GM12875 (cell line): ENCODE measurements around the gene RPP25.

ENCODE experiments used
- H3K4me3 ChIP-seq: one replicate; pipeline ENCODE4 v1.5.1; 2011; ENCODE audit warnings: low read depth, low read length, control low read depth
- TF ChIP-seq, protein P1 (sequence below): IDR thresholded peaks from 2 replicates; pipeline ENCODE4 v1.5.1; 2011; ENCODE audit warnings: low read depth, mild to moderate bottlenecking, control low read depth, inconsistent platforms, low read length, moderate library complexity, borderline replicate concordance; ENCODE audit not compliant: insufficient read depth

Gene RPP25

DNA sequence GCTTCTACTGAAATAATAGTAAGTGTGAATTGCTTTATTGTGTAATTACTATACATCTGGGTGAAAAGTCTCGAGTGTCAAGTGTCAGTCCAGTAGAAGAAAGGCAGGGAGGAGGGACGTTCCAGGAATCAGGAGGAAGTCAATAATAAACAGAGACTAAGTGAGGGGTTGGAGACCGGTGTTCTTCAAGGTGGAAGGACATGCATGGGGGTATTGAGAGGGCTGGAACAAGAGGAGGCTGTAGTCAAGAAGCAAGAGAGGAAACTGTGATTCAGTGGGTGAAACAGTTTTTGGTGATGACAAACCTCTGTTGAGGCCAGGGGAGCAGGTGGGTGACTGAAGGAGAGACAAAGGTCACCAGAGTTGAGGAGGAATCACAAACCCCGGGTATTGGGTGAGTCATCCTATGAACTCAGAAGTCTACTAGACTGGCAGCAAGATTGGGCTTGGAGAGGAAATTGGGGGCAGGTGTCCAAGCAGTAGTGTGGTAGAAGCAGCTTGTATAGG, 27.2 kb upstream of the RPP25 start:
- H3K4me3 ChIP-seq, result no peak overlapping the region
- TF ChIP-seq, protein P1, sequence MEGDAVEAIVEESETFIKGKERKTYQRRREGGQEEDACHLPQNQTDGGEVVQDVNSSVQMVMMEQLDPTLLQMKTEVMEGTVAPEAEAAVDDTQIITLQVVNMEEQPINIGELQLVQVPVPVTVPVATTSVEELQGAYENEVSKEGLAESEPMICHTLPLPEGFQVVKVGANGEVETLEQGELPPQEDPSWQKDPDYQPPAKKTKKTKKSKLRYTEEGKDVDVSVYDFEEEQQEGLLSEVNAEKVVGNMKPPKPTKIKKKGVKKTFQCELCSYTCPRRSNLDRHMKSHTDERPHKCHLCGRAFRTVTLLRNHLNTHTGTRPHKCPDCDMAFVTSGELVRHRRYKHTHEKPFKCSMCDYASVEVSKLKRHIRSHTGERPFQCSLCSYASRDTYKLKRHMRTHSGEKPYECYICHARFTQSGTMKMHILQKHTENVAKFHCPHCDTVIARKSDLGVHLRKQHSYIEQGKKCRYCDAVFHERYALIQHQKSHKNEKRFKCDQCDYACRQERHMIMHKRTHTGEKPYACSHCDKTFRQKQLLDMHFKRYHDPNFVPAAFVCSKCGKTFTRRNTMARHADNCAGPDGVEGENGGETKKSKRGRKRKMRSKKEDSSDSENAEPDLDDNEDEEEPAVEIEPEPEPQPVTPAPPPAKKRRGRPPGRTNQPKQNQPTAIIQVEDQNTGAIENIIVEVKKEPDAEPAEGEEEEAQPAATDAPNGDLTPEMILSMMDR, result no peak

DNA sequence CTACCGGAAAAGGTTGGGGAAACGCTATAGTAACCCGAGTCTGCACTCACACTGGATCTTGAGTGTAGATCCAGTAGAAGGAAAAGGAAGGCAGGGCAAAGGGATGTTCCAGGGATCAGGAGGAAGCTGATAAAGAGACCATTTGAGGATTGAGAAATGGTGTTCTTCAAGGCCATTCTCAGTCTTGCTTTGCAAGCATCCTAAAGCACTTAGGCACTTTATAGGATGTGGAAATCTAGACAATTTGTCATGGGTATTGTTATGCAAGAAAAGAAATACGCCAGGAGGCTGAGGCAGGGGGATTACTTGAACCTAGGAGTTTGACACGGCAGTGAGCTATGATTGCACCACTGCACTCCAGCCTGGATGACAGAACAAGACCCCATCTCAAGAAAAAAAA, 25.6 kb upstream of the RPP25 start:
- TF ChIP-seq, protein P1, result no peak
- H3K4me3 ChIP-seq, result no peak overlapping the region

- TF ChIP-seq, protein P1, result no peak
- no peak overlapping the region for H3K4me3 ChIP-seq
Observed at GRCh38 chr15:74978503-74978902, 21.9 kb upstream of the RPP25 start.

DNA sequence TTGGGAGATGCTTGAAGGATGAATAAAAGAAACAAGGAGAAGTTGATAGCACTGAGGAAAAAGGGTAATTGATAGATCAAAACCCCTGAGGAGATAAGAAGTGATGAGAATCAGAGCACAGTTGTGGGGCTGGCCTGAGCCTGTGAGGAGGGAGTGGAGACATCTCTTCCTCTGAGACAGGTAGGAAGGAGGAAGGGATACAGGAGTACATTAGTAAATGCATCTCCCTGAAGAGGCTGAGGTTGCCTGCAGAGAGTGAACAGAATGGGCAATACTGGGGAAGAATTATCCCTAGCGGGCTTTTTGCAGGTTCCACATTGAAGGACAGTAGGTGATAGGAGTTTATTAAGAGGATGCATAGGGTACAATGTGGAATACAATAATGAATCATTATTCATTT, 21.5 kb upstream of the RPP25 start:
- no peak overlapping the region for H3K4me3 ChIP-seq
- TF ChIP-seq, protein P1, result no peak

- TF ChIP-seq, protein P1, result no peak
- no peak overlapping the region for H3K4me3 ChIP-seq
Observed at GRCh38 chr15:74977599-74977998, 21.0 kb upstream of the RPP25 start.

DNA sequence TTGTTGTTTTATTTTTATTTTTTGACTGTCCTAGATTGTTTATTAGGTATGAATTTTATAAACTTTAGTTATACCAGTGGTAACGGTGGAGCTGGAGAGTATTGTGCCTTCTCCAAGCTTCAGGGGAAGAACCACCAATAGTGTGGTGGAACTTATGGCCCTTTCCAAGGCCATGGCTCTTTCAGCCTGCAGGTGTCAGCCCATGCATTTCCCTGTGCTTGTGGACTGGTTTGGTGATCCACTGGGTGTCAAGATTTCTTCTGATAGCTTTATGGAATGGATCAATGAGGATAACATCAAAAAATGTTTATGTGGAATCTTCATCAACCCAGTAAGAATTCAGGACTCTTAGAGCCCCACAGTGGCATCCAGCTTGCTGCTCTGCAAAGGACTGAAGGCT, 19.6 kb upstream of the RPP25 start:
- TF ChIP-seq, protein P1, result no peak
- H3K4me3 ChIP-seq, result no peak overlapping the region

GRCh38 chr15:74967670-74968069, 11.1 kb upstream of the RPP25 start:
- TF ChIP-seq, protein P1, result no peak
- H3K4me3 ChIP-seq, result no peak overlapping the region
